Right kidney (tissue), 1 donor: ENCODE data around the gene MFAP3L.
"Not testable (repeated sequence)": the region's sequence is repeated elsewhere in the genome, so short reads cannot be mapped to it uniquely, and the experiment has no call there.

Source experiments
- DNase-seq: peaks from one replicate; pipeline ENCODE4 v3.0.0-alpha.2; 2016

MFAP3L gene

DNA sequence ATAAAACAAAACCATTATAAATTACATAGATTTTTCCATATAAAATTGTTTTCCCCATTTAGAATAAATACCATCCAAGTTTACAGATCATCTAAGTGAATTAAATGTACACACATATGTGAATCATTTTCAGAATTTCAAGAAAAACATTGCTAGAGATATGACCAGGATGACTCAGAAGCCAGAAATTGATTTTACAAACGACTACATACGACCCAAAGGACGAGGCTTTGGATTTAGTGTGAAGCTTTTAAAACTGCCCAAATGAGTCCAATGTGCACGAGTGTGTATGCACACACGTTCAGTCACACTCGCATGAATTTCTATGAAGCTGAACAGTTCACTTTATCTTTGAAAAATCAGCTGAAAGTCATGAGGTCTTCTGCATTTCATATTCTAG lies 37.9 kb downstream of the MFAP3L start:
- no peak for DNase-seq

DNA sequence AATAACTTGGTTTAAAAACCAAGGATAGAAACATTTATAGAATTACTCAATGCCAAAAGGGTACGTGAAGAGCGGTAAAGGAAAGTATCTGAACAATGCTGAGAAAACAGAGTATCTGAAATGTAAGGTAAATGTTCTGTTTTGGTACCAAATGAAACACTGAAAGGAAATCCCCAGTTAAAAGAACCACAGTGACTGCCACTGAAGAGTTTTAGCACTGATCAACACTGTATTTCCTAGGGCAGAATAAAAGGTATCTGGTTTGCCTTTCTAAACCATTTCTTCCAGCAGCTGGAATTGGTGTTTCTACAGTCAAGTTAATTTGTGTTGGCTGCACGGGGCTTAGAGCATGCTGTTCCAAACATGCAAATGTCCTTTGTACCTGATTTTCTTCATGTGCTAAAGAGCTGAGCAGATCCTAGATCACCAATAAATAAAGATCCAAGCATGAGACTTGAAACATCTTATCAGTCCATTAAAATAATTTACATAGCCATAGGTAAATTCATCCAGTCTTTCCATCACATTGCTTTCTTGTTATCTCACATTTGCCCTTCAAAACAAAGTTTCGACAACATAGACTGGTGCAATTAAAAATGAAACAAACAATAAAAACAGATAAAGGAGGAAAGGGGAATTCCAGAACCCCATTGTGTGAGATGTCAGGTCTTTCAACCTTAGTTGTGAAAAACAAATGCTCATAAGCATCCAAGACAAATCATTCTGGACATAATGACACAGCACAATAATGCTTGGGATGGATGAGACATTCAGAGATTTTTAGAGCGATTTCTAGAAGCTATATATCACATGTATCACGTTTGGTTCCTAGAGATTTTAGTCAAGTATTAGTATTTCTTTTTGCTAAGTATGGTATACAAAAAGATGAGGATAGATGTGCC lies 38.6 kb downstream of the MFAP3L start:
- DNase-seq: no peak

DNA sequence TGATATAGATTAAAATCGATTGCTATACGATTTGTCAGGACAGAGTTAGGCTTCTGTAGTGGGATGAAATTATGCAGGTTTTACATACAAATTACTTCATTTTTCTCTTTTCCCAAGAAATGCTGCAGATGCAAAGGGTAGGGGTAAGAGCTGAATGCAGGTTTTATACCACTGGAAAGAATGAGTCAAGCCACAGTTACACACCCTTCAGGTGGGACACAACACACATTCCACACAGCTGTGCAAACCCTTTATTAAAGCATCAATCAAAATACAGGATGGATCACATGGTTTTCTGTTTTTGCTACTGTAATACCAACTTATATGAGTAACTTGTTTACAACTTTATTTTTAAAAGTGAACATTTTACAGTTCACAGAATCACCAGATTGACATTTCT lies 39.8 kb downstream of the MFAP3L start:
- DNase-seq: no peak

DNA sequence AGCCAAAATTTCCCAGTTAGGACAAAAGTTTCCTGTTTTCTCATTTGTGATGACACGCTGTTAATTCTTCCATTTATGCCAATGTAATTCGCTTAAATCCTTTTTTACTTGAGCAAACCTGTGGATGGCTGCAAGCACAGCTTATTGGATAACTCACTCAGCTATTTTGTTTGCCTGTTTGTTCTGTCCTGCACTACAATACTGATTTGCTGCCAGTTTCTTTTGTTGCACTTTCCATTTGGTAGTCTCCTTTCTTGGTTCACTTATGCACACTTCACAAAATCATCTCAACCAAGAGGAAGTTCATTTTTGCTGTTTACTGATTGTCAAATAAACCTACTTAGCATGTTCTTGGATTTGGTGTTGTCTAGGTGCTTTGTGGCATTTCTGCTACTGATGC lies 40.3 kb downstream of the MFAP3L start:
- DNase-seq: no peak

DNA sequence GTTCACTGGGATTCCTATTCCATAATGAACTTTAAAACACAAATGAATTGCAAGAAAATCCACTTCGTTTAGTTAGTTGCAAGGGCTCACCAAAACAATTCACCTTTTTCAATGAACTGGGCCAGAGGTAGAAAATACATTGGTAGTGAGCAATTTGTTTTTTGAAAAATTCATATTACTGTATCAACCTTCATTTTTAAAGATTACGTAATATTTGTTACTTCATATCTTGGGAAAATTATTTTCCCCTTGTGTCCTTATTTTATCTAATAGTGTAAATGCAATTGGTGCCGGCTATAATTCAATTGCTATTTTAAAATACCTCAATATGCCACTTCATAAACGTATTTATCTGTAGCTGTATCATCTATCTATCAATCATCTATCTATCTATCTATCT lies 41.5 kb downstream of the MFAP3L start:
- no peak for DNase-seq

DNA sequence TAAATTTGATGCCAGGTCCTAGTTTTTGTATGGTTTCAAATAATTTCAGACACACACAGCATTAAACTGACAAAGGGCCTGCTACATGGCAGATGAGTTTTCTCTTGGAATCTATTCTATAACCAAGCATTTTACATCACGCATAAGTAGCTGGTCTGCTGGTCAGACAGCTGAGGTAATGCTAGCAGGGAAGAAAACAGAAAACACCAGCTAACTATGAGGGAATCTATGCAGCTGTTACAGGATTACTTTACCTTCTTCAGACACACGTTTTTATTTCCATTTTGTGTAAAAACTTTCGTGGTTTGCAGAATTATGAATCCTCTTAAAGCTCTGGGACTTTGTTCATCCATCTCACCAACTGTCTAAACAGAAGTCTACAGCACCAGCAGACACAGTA lies 42.0 kb downstream of the MFAP3L start:
- DNase-seq: no peak

- no peak for DNase-seq
Measured at GRCh38 chr4:169976951-169977350, 49.2 kb downstream of the MFAP3L start.

DNA sequence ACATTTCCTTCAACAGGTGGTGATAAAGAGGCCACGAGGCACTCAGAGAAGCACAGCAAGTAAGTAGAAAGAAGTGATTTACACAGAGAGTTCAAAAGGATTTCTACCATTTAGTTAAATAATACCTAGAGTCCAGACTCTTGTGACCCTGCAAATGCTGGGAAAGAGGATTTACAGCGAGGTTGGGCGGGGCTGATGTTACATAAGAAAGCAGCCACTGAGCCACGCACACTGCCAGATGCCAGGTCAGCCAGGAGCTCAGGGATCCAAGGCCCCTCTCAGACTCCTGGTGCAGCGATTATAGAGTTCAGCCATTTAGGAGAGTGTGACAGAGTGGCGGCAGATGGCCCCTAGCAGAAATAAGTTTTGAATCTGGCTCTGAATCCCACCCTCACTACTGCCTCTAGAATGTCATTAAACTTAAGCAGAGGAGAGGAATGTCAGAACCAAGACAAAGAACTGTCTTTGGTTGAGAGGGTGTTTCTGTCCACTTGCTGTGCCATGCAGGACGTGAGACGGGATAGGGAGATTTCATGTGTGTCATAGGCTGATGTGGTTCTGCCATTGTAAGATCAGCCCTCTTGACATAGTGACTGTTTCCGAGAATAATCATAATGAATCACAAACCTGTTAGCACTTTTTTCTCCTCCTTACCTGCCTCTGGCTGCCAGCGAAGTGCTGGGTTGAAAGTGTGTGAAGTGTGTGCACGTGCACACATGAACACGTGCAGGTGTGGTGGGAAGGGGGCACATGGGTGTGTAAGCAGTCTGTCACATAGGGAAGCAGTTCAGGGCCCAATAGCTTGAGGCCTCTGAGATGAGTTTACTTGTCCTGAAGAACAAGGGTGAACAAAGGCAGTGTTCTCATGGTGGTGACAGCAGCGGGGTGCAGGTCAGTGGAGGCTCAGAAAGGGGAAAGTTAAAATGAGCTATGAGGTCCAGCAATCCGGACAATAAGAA lies 50.1 kb downstream of the MFAP3L start:
- peak; percentile 31 for DNase-seq

- DNase-seq: no peak
Measured at GRCh38 chr4:169975131-169975837, 50.9 kb downstream of the MFAP3L start.

GRCh38 chr4:169971456-169972015 lies 54.7 kb downstream of the MFAP3L start:
- no peak for DNase-seq

GRCh38 chr4:169968999-169969398 lies 57.2 kb downstream of the MFAP3L start:
- no peak for DNase-seq

DNA sequence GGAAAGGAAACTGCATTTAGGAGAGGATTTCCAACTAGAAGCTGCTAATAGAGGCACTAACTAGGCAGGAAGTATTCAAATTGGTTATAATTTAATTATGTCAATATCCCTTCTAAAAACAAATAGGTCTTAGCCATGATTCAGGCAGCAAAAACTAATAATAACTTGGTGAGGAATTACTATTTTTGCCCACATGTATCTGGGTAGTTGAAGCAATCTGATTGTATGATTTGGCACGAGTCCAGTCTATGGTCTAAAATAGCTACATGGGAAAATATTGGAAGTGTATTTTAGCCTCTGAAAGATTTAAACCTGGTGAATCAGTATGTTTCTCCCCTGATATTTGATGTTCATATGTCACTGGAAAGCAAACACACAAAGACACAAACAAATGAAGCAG lies 62.2 kb downstream of the MFAP3L start:
- no peak for DNase-seq

- DNase-seq: no peak
Measured at GRCh38 chr4:169959254-169959653, 66.9 kb downstream of the MFAP3L start.

GRCh38 chr4:169958629-169959028 lies 67.6 kb downstream of the MFAP3L start:
- no peak for DNase-seq

- DNase-seq: no peak
Measured at GRCh38 chr4:169957785-169958184, 68.4 kb downstream of the MFAP3L start.

- DNase-seq: no peak
Measured at GRCh38 chr4:169956091-169956843, 69.9 kb downstream of the MFAP3L start.

GRCh38 chr4:169955521-169955920 lies 70.7 kb downstream of the MFAP3L start:
- DNase-seq: no peak

- no peak for DNase-seq
Measured at GRCh38 chr4:169952236-169953002, 73.8 kb downstream of the MFAP3L start.

DNA sequence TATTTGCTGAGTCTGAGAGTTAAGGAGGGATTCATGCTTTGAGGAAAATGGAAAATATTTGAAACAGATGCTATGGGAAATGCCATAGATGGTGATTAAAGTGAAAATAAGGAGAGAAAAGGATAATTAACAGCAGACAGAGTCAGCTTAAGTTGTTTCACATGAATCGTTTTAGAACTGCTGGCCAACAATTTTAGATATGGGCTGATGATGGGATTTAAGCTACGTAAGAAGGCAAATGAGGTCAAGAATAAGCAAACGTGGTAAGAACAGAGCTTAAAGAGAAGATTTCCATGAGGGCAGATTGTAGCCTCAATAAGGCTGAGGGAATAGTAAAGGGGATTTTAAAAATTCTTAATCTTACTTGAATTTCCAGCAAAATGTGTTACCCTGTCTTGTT lies 77.9 kb downstream of the MFAP3L start:
- no peak for DNase-seq

DNA sequence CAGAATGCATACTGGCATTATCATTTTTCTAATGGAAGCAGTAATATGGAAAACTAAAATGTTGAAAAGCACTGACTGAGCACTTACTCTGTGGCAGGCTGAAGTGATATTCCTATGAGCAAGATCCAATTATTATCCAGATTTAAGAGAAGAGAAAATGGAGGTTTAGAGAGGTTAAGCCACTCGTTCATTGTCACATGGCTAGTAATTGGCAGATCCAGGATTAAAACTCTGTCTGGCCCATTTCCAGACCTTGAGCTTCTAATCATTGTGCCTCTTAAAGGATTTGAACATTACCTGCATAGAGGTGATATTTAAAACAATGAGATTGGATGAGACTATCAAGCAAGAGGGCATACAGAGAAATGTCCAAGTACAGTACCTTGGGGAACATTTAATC lies 80.6 kb downstream of the MFAP3L start:
- DNase-seq: no peak

- not testable (repeated sequence) for DNase-seq
Measured at GRCh38 chr4:169943601-169944000, 82.6 kb downstream of the MFAP3L start.
